Fibroblast of peridontal ligament (primary cell): ENCODE measurements around the gene PAM.
"Not testable (repeated sequence)": the region's sequence is repeated elsewhere in the genome, so short reads cannot be mapped to it uniquely, and the experiment has no call there.

Experiments
- DNase-seq: peaks from one replicate; pipeline ENCODE4 v3.0.0-alpha.2; 2010; ENCODE audit errors: extremely low read depth

Gene PAM

GRCh38 chr5:102998224-102998623 lies 243.1 kb downstream of the PAM start:
- no peak for DNase-seq

GRCh38 chr5:102999191-102999590 lies 244.1 kb downstream of the PAM start:
- no peak for DNase-seq

- DNase-seq: not testable (repeated sequence)
These were observed 244.5 kb downstream of the PAM start for GRCh38 chr5:102999621-103000020.

GRCh38 chr5:103000089-103000488 lies 245.0 kb downstream of the PAM start:
- DNase-seq: no peak

- no peak for DNase-seq
These were observed 248.8 kb downstream of the PAM start for GRCh38 chr5:103003872-103004271.

GRCh38 chr5:103005276-103005675 lies 250.2 kb downstream of the PAM start:
- DNase-seq: no peak

GRCh38 chr5:103006921-103007320 lies 251.8 kb downstream of the PAM start:
- DNase-seq: no peak

GRCh38 chr5:103010168-103010567 lies 255.1 kb downstream of the PAM start:
- DNase-seq: peak; percentile 46

- peak; percentile 18 for DNase-seq
These were observed 258.9 kb downstream of the PAM start for GRCh38 chr5:103013933-103014552.

- DNase-seq: peak; percentile 20
These were observed 259.9 kb downstream of the PAM start for GRCh38 chr5:103014983-103015382.

GRCh38 chr5:103016167-103016566 lies 261.1 kb downstream of the PAM start:
- DNase-seq: no peak

- no peak for DNase-seq
These were observed 264.7 kb downstream of the PAM start for GRCh38 chr5:103019804-103020203.

GRCh38 chr5:103021314-103021713 lies 266.2 kb downstream of the PAM start:
- no peak for DNase-seq

GRCh38 chr5:103027267-103027666 lies 272.2 kb downstream of the PAM start:
- DNase-seq: no peak

GRCh38 chr5:103031607-103032006 lies 276.5 kb downstream of the PAM start:
- DNase-seq: no peak

GRCh38 chr5:103033696-103034095 lies 278.6 kb downstream of the PAM start:
- no peak for DNase-seq

GRCh38 chr5:103034662-103035392 lies 279.7 kb downstream of the PAM start:
- no peak for DNase-seq

GRCh38 chr5:103035701-103036100 lies 280.6 kb downstream of the PAM start:
- DNase-seq: peak; percentile 32

GRCh38 chr5:103036601-103037000 lies 281.5 kb downstream of the PAM start:
- DNase-seq: peak; percentile 36

- no peak for DNase-seq
These were observed 282.8 kb downstream of the PAM start for GRCh38 chr5:103037673-103038455.

- peak; percentile 79 for DNase-seq
These were observed 286.1 kb downstream of the PAM start for GRCh38 chr5:103041071-103041676.

- DNase-seq: not testable (repeated sequence)
These were observed 291.6 kb downstream of the PAM start for GRCh38 chr5:103046706-103047105.
